ENCODE measurements around the gene COL15A1. TPM values are rescaled to one million over a fixed set of nuclear protein-coding genes. Genes with fewer than 3 reads are reported as not detected.
A peak's percentile ranks its signal among the peaks of the same experiment; 100 is the strongest.

COL15A1 gene
- total and polyA plus RNA-seq, 2 of the 13 experiments (the other 11 are each of a cell fraction or from before 2014, with no cell fraction given): not detected

DNA sequence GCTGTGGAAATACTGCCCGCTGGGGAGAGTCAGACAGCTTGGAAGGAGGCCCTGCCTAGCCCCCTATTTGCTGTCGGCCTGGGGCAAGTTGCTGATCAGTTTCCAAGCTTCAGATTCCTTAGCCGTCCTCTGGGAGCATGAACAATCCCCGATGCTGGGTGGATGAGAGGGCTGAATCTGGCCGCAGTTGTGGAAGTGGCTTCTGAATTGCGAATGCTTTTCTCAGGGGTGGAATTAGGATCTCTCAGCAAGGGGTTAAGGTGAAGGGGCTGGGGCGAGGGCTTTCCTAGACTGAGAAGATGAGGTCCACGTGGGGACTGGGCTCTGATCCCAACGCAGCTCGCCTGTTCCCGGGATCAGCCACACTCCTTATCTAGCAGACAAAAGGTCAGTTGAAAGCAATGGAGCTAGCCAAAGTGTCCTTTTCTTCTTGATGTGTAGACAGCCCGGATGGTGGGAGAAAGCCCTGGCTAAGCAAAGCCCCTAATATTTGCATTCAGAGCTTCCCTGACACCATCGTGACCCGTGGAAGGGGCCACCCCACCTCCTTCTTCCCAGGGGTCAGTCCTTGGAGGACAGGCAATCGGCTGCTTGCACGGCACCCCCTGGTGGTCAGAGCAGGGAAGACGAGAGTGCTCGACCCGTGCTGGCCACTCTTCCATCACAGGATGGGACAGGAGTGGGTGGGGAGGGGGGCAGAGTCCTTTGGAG, 54.9 kb downstream of the COL15A1 start (continued):
- no peak for TF ChIP-seq ZNF740 (CRISPR knock-in tag; IDR thresholded peaks at IDR 0.05)
- no peak for TF ChIP-seq NONO (IDR thresholded peaks at IDR 0.05)
- 0 out of 2 replicates have a peak, but pooled peaks have one; percentile 39 for TF ChIP-seq NONO (CRISPR knock-in tag; conservative IDR thresholded peaks at IDR 0.05)
- TF ChIP-seq, protein P1, sequence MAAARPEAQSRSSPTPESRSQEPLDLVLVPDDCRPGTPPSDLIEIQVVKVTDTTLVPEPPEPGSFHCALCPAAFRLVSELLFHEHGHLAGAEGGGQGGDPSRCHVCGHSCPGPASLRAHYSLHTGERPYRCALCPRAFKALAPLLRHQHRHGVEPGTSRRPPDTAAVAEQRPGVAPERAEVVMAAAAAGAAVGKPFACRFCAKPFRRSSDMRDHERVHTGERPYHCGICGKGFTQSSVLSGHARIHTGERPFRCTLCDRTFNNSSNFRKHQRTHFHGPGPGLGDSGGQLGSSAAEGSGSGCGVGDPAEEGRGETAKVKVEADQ (CRISPR knock-in tag; IDR thresholded peaks at IDR 0.05; ENCODE audit: borderline replicate concordance): 0 out of 2 replicates have a peak, but pooled peaks have one; percentile 35
- TF ChIP-seq RAD21 (CRISPR knock-in tag; IDR thresholded peaks at IDR 0.05): peak; percentile 53; the same call in 1 of the 2 replicates
- TF ChIP-seq MTA1 (CRISPR knock-in tag; IDR thresholded peaks at IDR 0.05; ENCODE audit: borderline replicate concordance): no peak
- TF ChIP-seq ZHX2 (IDR thresholded peaks at IDR 0.05; ENCODE audit: low read depth): no peak
- TF ChIP-seq ZHX2 (CRISPR knock-in tag; IDR thresholded peaks at IDR 0.05; ENCODE audit: borderline replicate concordance): no peak
- no peak for TF ChIP-seq FOXA3 (CRISPR knock-in tag; IDR thresholded peaks at IDR 0.05)
- TF ChIP-seq IRF2 (CRISPR knock-in tag; IDR thresholded peaks at IDR 0.05): 0 out of 2 replicates have a peak, but pooled peaks have one; percentile 41
- TF ChIP-seq SMC3 (IDR thresholded peaks at IDR 0.05; ENCODE audit: low read length): peak; percentile 51
- TF ChIP-seq, protein P2, sequence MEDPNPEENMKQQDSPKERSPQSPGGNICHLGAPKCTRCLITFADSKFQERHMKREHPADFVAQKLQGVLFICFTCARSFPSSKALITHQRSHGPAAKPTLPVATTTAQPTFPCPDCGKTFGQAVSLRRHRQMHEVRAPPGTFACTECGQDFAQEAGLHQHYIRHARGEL (CRISPR knock-in tag; IDR thresholded peaks at IDR 0.05): no peak
- TF ChIP-seq ZFX (CRISPR knock-in tag; IDR thresholded peaks at IDR 0.05; ENCODE audit: low read depth): 0 out of 2 replicates have a peak, but pooled peaks have one; percentile 30
- TF ChIP-seq CSRNP2 (CRISPR knock-in tag; conservative IDR thresholded peaks at IDR 0.05; ENCODE audit: low read depth): no peak
- 0 out of 2 replicates have a peak, but pooled peaks have one; percentile 39 for TF ChIP-seq GLI4 (CRISPR knock-in tag; IDR thresholded peaks at IDR 0.05; ENCODE audit: borderline replicate concordance)
- 0 out of 2 replicates have a peak, but pooled peaks have one; percentile 49 for TF ChIP-seq ZNF547 (CRISPR knock-in tag; IDR thresholded peaks at IDR 0.05)
- 0 out of 2 replicates have a peak, but pooled peaks have one; percentile 41 for TF ChIP-seq SMAD1 (CRISPR knock-in tag; IDR thresholded peaks at IDR 0.05; ENCODE audit: borderline replicate concordance, low read depth)
- TF ChIP-seq ZNF598 (CRISPR knock-in tag; IDR thresholded peaks at IDR 0.05; ENCODE audit: borderline replicate concordance): 0 out of 2 replicates have a peak, but pooled peaks have one; percentile 39
